Caki2 (cell line): ENCODE results near the gene KIAA1614. TPM values are rescaled to one million over a fixed set of nuclear protein-coding genes. Genes with fewer than 3 reads are reported as not detected.

ENCODE experiments used
- DNase-seq: peaks from one replicate; pipeline ENCODE4 v3.0.0-alpha.2; 2015; ENCODE audit warnings: low read depth
- in situ Hi-C: cut with HindIII; loops from 2 replicates; pipeline ENCODE4 v1.10.0; 2016; ENCODE audit warnings: low sequenced_read_pairs, low pct_unique_long_range_greater_than_20kb, mixed read lengths
- total RNA-seq: library from RNA; depleted of rRNA; stranded (reverse); fragments of >200 nt; shearing (Covaris generic); gene quantifications from 2 replicates; pipeline ENCODE4 v1.2.3, GENCODE V29; 2014; ENCODE audit warnings: low replicate concordance; rRNA removed

The KIAA1614 gene, protein sequence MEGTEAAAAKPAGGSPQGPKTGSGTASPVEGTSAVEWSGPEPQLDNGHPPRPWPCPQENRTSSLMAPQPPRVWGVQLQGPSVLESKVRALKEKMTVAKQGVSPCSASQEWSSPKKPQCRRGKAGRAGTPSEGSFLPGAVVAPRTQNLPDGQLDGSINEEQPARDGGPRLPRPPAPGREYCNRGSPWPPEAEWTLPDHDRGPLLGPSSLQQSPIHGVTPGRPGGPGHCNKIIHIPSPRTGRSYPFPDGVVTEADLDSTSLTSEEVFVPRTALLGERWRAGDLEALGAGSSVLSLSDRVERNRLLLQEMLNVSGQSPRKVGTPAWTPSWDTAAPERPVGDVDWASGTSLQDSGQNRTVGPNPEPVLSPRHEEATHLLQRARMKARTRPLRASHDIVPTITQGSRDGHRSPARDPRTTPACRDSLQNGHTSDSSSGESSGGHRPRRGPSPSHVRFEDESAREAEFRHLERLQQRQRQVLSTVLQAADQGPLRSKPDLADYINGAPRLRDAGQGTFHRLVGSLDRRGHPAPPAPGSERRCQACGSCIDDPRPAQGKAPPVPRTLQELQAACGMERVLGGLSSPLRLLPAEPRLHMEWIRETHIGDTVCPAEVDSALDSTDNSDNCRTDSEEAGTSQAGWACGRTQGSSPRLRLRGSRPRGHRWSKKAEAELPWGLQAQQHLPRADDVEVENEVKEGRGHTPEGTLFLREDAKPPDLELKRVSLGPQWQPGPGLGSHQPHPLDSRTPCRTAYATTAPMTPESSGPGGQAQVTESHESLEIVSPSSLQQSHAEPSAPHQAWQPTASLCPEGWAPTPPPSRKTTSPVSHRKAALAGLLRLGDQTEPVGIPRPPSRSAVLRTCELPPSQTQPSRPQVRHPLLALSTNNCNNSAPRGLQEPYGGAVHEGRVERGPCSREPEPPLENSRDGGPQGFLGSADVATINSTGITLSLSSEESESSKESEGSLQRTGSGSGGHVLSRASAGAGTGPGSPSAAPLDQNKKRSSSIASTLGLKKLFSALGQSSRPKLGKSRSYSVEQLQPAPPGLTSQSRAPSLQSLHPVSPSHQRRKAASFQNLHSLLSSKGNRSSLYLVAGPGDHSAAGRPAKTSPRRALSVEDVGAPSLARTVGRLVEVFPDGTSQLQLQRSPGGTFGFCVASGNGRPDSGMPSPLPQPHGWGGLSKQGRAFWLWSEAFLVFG
- total RNA-seq = 0.10 and 0.12 TPM in 2 replicates

DNA sequence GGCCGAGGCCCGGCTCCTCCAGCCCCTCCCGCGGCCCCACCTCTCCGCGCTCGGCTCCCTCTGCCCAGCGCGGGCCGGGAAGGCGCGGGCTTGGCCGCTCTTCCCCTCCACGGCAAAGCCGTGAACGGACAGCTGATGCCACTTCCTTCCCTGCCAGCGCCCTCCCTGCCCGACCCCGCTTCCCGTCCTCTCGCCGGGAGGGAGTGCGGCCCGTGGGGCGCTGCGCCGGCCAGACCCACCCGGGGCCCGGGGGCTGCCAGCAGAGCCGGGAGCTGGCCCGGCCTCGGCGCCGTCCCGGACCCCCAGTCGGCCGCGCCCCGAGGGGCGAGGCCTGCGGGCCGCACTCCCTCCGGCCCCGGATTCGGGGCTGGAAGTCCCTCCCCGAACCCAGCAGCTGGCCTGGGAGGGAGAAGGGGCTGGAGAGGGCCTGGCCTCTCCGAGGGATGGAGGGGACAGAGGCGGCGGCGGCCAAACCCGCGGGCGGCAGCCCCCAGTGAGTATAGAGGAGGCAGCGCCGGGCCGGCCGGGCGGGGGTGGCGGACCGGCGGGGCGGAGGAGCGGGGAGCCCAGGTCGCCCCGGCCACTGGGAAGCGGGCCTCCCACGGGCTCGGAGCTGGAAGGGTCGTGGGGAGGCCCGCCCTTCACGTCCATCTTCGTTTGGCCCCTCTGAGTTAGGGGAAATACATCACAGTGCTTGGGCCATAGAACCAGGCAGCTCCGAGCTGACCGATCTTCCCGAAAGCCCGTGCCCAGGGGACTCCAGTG, at the start of gene KIAA1614:
Gene KIAA1614, plus strand, starts transcription at position 97 of the 765 bp plus-strand sequence. Its CDS starts 347 bp downstream, at position 444.
- in situ Hi-C loops = no loop called here
- no peak for DNase-seq

DNA sequence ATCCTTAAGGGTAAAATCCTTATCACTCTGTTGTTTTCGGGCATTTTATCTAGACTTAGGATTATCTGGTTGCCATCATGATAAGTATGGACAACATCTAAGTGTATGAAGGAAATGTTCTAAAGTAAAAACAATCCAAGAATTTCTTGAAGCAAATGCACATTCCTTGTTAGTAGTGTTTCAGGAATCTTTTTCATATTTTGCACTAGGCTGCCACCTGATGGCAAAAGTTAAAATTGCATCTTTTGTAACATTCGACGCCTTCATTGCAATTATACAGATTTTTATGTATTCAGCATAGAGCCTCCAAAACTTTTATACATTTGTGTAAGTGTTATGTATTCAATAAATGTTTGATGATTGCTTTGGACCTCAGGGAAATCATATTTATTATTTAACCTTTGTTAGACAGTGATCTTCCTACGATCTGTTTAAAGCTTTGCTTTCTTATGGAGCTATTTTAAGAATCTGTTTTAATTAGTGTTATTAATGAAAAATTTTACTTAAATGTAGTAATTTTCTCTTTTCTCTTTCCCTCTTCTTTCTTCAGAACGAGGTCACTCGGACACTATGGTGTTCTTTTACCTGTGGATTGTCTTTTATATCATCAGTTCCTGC, 49.4 kb upstream of the KIAA1614 start:
- in situ Hi-C loops = loop anchor here (25.0 kb wide), 1 partner anchor 351 kb away; the partner anchor contains the start of gene ACBD6
- DNase-seq = peak; percentile 46

DNA sequence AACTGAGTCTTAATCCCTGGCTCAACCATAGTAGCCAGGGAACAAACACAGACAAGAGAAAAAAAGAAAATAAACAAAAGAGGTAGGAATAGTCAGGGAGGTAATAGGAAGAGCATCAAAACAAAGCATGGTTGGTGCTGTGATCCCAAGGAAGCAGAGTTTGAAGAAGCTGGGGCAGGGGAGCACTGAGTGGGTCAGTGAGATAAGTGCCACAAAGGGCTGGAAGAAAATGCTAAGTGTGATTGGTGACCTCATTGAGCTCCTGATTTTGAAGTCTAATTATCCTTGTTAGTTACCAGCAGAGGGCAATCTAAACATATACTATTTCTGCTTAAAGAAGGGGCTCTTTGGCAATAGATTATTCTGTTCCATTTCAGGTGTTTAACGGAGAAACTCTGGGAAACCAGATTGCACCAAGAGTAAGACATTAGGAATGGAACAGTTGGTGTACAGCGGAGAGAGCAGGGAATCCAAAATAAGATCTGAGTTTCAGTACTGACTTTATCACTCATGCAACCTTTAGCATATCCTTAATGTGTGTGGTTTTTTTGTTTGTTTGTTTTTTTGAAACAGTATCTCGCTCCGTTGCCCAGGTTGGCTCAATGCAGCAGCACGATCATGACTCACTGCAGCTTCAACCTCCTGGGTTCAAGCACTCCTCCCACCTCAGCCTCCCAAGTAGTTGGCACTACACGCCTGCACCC, 30.7 kb upstream of the KIAA1614 start:
- peak; percentile 67 for DNase-seq
- in situ Hi-C loops = no loop called here

DNA sequence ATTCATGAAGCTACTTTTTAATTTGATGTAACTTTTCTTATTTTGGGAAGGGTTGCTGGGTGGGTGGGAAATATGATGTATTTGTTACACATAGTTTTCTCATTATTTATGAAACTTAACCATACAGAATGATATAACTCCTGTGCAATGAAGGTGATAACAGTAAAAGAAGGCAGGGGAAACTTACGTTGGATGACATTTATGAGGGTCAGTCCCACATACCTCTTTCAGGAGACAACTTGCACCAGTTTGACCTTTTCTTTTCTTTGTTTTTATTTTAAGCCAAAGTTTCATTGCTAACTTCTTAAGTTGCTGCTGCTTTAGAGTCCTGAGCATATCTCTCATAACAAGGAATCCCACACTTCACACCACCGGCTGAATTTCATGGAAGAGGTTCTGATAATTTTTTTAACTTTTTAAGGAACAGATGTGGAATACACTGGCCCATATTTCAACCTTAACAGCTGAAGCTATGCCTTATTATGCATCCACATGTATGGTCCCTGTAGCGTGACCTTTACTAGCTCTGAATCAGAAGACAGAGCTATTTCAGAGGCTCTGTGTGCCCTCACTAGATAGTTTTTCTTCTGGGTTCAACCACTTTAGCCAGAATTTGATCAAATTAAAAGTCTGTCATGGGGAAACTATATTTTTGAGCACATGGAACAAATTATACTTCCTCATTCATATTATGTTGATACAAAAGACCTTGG, 28.0 kb upstream of the KIAA1614 start:
- in situ Hi-C loops = no loop called here
- DNase-seq = no peak

DNA sequence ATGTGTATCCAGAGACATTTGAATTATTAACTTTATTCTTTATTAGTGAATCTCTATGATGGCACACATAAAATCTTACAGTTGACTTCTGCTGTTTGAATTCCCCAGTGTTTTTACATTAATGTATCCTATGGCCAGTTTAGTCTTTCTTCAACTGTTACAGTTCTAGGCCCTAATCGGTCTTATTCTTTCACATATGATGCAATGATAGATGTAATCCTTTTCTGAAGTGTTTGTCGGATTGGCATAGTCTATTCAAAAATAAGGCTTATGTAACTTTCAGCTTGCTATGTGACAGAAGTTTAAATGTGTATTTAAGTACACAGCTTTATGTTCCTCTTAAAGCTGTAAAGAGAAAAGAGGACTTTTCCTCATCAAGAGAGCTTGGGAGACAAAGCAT, 26.4 kb upstream of the KIAA1614 start:
- DNase-seq = no peak
- in situ Hi-C loops = no loop called here

DNA sequence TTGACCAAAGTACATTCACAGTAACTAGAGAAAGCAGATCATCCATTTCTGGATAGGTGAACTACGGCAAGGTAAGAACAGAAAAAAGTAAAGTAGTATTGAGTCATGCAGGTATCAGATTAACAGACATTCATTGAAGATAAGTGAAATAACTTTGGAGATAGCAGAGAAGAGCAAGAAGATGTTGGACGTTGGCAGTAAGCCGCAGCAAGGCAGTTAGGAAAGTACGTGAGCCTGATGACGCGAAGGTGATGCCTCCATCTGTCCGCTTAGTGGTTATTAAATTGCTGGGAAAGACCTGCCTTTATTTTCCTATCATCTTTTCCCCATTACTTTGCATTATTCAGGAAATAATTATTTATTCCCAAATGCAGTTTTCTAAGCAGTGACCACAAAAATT, 24.9 kb upstream of the KIAA1614 start:
- in situ Hi-C loops = no loop called here
- DNase-seq = no peak

DNA sequence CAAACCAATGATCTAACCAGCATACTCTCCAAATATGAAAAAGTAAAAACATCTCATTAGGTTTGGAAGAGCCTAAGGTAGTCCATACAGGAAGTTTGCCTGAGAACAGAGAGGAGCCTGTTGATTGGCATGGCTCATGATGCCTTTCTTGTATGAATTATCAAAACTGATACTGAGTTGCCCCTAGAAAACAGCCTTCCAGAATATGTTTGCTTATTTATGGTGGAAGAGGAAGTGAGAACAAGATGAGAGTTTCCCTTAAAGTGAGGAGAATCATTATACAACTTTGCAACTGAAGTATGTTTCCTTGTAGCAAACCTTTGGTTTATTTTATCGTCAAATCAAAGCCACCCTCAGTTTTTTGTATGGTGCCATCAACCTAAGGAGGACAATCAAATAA, 23.8 kb upstream of the KIAA1614 start:
- no peak for DNase-seq
- in situ Hi-C loops = no loop called here

DNA sequence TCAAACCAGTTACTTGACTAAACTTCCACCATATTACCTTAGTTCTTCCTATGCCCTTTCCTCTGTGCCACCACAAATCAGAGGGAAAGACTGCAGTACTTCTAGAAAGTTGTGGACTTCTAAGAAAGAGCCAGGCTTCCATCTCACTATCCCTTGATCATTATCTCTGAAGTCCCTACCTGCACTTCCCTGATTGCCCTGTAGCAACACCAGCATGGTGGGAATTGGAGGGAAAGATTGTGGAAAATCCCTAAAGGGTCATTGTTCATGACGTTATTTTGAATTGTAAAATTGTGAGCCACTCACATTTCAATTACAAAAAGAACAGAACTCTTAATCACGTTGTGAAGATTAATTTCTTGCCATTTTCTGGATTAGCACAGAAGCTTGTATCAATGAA, 23.4 kb upstream of the KIAA1614 start:
- DNase-seq = no peak
- in situ Hi-C loops = no loop called here

DNA sequence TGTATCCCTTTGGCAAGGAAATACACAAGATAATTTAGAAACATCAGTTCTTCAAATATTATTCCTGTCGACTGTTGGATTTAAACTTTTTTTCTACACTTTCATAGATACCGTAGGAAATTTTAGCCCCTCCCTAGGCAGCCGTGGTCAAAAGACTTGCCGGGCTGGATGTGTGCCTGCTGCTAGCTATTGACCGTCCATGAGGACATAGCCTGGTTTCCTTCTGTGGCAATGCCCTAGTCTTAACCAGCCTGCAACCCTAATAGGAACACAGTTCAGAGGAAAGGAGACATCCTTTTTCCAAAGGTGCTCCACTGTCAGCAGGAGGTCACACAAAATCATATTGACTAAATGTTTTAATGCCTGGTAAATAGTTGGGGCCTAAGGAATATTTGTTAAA, 20.4 kb upstream of the KIAA1614 start:
- no peak for DNase-seq
- in situ Hi-C loops = no loop called here

DNA sequence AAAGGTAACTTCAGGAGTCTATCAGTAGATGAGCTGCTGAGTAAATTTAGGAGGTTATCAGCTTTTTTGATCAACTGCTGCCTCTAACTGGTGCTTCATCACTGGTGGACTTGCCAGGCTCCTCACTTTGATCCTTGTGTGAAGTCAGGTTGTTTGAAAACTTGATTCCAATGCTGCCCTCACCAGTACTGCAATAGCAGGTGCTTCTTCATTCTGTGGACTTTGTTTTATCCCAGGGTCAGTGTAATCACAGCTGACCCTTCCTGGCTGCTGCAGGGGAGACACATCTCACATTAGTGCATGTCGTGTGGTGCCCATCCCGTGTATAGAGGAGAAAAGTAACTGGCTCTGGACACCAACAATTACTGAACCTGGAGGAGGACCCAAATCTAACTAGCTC, 20.0 kb upstream of the KIAA1614 start:
- DNase-seq = no peak
- in situ Hi-C loops = no loop called here

DNA sequence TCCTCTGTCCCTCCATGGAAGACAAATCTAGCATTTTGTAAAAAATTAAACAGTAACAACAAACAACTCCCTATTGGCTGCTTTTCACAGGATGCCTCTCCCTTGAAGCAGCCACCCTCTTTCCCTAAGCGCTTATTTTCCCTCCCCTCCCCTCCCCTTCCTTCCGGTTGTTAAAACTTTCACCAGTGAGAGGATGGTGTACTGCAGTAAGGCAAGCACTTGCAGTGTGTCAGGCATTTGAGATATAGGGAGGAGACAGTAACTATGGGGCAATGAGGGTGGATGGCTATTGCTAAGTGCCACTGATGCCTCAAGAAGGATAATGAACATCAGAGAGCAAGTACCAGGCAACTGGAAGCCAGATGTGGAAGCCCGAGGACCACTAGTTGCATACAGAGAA, 19.1 kb upstream of the KIAA1614 start:
- in situ Hi-C loops = no loop called here
- no peak for DNase-seq

DNA sequence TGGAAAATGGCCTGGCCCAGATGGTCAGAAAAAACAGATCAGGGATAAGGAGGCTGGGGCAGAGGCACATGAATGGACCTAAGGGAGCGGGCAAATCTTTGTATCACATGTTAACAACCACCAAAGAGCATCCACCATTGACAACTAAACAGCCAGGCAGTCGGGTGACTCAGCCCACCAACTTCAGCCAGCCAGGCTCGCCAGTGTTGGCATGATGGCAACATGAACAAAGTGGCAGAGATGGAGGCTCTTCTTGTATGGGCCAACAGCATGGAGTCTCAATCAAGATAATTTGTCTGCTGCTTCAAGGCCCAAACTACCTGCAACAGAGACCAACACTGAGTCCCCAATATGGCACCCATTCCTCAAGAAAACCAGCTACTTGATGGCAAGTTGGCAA, 16.5 kb upstream of the KIAA1614 start:
- no peak for DNase-seq
- in situ Hi-C loops = no loop called here

DNA sequence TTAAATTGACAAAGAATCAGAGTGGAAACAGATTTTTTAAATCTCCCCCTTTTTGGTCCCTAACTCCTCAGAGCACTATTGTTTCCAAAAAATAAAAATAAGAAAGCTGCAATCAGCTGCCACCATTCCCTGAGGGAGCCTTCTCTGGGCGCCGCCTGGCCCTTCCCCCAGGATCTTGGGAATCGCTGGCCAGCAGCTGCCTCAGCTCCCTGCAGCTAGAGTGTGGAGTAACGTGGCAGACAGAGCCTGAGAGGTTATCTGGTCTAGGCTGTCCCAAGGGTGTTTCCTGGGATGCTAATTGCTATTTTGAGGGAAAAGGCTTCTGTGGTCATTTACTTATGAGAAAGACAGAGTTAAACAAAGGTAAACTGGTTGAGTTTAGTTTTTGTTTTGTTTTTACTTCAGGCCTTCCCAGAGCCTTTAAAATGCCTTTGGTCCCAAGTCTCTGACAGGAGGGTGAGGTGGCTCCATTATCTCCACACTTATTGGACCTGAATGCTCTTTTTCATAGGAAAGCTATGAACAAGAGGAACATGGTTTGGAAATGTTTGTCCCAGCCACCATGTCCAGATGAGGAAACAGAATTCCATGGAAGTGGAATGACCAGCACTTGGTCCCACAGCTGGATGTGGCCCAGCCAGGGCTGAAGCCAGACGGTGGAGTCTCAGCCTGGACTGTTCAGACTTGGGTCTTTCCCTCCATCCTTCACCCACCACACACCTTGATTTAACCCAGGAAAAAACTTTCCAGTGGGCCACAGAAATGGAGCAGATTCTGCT, 14.1 kb upstream of the KIAA1614 start:
- DNase-seq = no peak
- in situ Hi-C loops = no loop called here

DNA sequence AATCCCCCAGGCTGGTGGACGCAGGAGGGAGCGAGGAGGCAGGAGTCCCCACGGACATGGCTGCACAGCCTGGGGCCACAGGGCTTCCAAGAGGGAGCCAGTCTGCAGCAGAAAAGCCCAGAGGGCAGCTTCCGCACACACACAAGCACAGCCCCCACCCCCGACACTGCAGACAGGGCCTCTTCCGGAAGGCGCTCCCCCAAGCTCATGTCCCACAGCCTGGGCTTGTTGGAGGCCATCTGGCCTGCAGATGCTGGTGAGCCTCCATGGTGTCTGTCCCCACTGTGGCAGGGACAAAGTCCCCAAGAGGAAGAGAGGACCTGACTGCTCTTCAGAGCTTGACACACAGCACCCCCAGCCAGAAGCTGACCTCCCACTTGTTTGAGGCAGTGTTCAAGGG, 13.4 kb upstream of the KIAA1614 start:
- DNase-seq = no peak
- in situ Hi-C loops = no loop called here

DNA sequence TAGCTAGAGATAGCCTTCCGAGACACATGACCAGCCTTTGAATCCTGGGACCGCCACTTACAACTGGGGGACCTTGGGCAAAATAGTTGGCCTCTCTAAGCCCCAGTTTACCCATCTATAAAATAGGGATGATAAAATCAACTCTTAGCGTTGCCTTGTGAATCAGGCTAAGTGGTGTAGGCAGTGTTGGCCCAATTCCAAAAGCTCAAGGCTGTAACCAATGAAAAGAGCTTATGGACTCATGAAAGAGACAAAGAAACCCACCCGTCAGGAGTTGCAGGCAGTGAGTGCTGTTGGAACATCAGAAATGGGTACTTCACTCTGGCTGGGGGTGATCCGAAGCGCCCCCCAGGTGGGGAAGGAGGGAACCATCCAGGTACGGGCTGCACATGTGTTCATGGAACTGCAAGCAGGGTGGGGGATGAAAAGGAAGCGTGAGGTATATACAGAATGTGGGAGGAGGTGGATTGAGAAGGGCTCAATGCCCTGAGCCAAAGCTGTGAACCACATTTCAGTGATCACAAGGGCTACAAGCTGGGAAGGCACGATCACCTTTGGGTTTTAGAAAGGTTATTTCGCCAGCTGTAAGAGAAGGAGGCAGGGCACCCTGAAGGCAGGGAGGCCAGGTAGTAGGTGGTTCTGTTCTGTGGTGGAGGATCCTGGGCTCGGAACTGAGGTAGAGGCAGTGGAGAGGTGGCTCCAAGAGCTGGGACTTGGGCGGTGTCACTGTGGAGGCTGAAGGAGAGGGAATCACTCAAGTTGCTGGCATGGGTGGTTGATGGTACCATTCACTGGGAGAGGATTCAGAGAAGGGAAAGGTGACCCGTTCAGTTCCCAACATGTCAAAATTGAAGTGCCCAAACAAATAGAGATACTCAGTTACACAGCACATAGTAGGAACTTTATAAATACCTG, 11.4 kb upstream of the KIAA1614 start:
- in situ Hi-C loops = no loop called here
- no peak for DNase-seq
